CD4-positive, alpha-beta T cell treated with Interleukin-4 for 1 hour (primary cell): ENCODE data around the gene SLC22A31.

Experiments used
- DNase-seq, 2 donors: peaks; one replicate each; pipeline ENCODE4 v3.0.0-alpha.2; 2020 to 2022

The SLC22A31 gene

DNA sequence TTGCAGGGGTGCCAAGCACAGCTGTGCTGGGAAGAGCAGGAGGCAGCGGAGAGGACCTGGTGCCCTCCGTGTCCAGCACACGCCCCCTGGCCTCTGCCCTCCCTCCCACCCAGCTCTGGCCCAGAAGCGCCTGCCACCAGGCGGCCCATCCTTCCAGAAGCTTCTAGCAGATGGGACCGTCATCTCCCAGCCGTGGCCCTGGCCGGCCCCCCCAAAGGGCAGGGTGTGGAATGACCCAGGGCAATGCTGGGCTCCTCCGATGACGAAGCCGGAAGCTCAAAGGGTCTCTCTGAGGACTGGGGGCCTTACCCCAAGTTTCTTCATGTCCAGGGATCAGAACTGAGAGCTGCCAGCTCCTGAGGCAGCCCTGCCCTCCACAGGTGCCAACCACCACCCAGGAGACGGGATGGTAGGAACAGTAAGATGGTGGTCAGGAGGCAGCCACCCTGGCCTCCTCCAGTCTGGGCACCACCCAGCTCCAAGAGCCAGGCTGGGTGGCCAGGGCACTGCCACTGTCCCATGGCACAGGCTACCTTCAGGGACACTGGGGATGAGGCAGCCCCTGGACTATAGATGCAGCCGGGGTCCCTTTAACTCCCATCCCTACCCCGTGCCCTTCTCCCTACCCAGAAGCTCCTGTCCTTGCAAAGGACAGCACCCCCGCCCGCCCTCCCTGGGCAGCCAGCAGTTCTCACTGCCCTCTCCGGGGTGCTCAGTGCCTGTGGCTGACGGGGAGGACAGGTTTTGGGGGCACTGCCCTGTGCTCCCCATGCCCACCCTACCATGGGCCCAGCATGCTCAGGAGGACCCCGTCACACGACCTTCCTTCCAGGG, 35.3 kb downstream of the SLC22A31 start:
- DNase-seq: no peak

DNA sequence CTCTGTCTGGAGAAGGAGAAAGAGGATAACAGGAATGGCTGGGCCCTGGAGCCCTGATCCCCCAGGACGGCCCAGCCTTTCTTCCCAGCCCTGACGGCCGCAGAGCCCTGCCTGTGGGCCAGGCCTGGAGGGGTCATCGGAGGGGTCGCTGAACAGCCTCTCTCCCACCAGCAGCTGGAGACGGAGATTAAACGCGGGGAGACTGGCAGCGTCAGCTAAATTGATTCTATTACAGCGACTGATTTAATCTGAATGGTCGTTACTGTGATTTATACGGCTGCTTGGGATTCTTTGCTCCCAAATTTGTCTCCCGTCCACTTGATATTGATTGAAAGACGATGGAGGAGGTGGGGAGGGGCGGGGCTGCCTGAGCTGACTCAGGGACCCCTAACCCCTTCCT, 35.9 kb downstream of the SLC22A31 start:
- DNase-seq: no peak

DNA sequence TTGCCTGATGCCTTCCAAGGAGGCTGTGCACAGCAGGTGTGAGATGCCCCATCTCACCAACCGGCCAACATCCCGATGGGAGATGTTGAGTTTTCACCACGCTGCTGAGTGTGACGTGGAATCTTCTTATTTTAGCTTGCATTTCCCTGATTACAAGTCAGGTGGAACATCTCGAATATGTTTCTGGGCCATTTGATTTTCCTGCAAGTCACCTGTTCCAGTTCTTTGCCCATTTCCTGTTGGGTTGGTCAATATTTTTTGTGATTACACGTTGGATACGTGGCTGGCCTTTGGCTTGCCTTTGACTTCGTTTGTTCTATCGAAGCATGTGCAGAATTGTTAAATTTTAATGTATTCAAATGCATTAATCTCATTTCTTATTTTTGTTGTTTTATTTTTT, 37.0 kb downstream of the SLC22A31 start:
- no peak for DNase-seq

DNA sequence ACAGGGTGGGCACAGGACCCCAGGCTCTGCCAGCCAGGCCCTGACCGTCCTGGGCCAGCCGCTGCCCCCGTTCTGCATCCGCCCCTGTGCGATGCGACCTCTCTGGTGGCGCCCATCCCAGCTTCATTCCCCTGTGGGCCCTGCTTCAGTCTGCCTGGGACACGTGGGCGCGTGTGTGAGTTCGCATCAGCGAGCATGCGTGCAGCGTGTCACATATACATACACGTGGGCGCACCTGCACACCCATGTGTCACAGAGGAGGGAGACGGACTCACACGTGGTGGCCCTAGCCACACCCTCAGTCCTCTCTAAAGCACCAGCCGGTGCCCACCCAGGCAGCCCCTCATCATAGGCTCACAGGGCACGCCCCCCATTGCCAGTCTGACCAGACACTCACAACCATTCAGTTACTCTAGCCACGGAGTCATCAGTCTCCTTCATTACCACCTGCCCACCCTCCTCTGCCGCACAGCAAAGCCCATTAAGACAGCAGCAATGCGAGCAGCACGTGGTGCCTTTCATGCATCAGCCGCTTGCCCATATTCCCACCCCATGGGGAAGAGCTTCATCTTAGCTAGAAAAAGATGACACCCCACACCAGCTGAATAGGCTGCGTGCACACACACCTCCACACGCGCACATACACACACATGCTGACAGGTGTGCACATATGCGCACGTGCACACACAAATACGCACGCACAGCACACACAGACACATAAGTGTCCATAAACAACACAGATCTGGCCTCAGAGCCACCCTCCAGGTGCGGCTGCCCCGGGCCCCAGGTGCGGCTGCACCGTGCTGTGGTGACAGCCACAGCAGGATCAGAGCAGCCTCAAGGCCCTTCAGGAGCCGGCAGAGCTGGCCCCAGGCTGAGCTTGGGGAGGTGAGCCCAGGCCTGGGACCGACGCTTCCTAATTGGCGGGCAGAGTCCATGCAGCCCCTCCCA, 38.3 kb downstream of the SLC22A31 start:
- no peak for DNase-seq

DNA sequence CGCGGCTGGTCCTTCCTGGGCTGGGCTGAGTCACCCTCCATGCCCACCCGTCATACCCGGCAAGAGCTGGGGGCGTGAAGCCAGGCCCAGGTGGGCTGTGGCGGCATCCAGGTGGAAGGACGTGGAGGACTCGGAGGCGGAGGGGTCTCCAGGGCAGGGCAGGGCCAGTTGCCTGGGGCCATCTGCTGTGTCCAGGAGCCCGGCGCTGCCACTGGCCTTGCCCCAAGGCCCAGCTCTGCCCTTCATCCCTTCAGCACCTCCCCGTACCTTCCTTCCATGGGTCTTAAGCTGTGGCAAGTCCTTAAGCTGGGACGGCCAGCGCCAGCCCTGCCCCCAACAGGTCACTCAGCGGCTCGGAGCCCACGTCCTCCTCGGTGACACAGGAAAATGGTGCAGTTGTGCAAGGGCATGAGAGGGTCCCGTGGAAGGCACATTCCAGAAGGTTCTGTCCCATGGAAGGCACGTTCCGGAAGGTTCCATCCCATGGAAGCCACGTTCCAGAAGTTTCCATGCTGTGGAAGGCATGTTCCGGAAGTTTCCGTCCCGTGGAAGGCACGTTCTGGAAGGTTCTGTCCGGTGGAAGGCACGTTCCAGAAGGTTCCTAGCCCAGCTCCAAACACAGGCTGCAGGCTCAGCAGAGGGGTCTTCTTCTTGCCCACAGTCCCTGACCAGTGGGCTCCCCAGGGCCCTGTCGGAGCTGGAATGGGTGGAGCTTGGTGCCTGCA, 39.2 kb downstream of the SLC22A31 start:
- no peak for DNase-seq

DNA sequence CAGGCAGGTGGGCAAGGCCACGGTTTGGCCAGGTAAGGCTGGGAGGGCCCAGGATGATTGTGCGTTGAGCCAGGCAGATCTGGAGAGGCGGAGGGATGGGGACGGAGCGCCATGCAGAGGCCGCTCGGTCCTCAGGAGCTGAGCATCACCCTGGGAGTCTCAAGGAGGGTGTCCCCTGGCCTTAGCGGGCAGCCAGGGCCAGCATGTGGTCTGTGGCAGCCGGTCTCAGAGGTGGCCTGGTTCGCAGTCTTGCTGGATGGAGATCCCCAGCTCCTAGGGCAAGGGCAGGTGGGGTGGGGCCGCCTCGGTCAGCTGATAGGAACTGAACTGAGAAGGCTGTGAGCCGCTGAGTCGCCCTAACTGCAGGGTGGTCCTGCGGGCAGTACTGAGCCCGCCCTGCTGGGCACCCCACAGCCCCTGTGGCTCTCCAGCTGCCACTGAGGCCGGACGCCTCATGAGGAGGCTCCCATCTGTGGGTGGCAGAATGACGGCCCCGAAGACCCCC, 40.4 kb downstream of the SLC22A31 start:
- no peak for DNase-seq

DNA sequence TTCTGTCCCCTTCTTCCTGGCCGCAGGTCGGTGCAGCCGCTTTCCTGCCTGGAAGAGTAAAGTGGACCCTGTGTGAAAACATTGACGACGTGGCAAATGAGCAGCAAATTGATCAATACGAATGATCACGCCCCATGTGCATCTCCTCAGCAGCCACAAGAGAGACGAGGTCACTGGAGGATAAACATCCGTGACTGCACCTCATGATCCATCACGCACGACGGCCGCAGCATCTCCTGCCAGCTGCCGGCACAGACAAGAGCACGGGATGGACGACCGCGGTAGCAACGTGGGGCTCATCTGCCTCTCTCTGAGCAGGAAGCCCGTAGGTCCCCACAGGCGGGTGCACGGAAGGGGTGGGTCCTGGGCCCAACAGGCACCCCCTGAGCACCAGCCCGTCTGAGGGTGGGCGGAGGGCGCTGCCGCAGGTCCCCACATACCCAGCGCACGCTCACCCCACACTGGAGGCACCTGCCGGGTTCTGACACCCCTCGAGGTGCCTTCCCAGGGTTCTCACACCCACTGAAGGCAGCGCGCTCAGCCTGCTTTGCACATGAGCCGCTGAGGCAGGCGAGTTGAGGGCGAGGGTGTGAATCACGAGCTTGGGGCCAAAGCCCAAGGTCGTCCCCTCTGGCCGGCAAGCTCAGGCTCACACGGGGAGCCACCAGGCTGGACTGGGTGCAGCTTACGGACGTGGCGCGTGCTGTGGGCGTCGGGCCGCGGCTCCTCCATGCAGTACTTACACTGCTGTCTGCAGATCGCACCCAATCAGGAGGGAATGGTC, 41.1 kb downstream of the SLC22A31 start:
- DNase-seq: no peak

DNA sequence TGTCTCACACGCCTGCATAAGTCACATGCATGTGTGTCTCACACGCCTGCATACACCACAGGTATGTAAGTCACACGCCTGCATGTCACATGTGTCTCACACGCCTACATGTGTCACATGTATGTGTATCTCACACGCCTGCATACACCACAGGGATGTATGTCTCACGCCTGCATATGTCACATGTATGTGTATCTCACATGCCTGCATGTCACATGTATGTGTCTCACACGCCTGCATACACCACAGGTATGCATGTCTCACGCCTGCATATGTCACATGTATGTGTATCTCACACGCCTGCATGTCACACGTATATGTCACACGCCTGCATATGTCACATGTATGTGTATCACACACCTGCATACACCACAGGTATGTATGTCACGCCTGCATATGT, 42.6 kb downstream of the SLC22A31 start:
- no peak for DNase-seq

DNA sequence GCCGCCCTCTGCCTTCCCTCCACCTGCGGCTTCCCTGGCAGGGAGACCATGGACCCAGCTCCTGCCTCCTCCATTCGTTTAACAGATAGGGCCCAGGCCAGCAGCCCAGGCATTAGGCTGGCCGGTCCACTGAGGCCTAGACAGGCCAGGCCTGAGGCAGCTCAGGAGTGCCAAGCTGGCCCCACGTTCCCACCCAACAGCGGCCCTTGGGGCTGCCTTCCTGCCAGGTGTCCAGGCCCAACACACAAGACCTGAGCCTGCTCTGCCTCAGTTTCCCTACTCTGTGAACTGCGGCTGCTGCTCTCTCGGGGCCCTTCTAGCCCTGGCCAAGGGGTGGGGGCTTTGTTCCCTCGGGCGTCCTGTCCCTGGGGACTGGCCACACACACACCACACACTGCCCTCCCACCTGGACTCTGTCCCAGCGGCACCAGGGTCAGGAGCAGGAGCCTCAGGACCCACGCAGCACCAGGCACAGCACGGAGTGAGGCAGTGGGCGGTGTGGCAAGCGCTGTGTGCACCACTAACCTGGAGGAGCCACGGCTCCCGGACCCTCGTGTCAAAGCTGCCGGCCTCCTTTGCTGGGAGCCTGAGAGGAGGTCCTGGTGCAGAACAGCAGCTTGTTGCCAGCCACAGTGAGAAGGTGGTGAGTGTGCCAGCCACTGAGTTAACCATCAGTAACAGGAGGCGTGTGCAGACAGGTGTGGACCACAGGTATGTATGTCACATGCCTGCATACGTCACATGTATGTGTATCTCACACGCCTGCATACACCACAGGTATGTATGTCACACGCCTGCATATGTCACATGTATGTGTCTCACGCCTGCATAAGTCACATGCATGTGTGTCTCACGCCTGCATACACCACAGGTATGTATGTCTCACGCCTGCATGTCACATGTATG, 43.3 kb downstream of the SLC22A31 start:
- no peak for DNase-seq

DNA sequence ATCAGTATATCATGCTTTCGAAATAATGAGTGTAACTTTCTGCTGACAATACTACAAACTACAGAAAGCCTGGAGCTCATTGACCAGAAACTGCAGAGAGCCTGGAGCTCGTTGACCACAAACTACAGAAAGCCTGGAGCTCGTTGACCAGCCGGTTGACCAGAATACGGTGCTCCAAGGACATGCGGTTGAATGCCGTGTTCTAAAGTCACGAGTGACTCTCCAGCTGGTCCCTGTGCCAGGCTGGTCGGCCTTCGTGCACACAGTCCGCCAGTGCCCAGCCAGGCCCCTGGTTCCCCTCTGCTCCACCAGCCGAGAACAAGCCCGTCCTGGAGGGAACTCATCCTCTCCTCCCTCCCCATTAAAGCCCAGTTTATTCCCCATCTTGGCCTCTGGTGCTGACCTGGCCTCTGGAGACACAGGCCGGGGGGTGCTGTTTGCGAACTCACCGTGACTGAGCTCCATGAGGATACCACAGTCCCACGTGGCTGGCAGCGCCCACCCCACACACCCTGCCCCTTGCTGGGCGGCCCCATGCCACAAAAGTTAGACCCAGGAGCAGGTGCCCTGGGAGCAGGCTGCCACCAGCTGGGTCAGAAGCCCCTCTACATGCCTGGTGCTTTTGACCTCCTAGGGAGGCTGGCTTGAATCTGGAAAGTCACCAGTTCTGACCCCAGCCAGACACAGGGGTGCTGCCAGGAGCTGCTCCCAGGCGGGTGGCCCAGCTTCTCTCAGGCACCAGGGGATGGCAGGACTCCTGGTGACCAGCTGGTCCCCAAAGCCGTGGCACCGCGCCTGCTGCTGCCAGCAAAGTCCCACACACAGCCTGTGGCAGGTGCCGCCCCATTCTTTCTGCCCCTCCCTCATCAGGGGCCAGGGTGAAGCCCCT, 44.2 kb downstream of the SLC22A31 start:
- DNase-seq: no peak

DNA sequence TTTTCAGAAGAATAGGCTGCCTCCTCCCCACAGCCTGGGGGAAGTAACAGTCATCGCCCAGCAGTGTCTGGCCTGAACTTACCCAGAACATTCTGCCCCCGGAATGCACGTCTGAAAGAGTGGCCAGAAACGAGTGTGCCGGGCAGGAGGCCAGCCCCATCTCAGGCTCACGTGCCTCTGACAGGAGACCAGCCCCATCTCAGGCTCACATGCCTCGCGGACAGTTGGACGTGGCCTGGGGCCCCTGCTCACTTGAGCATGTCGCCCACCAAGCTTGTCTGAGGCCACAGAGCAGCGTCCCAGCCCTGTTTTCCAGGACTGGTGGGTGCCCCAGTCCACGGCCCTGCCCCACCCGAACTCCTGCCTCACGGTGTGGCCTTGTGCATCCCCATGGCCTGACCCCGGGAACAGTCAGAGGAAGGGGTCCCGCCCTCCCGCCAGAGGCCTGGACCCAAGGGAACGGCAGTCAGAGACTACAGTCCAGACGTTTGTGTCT, 45.1 kb downstream of the SLC22A31 start:
- no peak for DNase-seq

DNA sequence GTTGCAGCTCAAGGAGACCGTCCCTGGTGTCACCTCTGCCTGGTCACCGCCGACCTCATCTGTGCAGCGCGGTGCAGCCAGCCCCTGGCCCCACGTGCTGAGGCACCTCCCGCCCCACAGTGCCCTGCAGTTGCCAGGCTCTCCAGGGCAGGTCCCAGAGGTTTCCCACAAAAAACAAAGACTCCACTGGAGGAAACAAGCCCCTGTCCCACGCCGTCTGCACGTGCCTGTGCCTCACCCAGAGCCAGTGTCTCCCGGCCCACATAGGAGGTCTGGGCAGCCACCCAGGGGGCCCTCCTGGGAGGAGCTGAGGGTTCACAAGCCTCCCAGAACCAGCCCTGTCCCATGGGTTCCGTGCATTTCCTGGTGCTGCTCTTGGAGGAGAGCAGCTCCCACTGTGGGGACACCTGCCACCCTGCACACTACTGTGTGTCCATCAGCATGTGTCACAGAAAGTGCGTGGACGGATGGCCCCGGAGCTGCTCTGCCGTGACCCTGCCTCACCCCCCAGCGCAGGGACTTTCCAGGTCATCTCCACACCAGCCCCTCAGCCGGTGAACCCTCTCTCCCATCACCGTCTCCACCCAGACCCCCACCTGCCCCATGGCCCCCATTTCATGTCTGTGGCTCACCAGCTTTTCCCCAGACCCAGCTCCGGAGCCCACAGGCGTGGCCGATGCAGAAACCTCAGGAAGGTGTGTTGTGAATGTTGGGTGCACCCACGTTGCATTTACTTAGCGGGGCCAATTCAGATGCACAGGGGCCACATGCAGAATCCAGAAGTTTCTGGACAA, 45.8 kb downstream of the SLC22A31 start:
- DNase-seq: no peak

DNA sequence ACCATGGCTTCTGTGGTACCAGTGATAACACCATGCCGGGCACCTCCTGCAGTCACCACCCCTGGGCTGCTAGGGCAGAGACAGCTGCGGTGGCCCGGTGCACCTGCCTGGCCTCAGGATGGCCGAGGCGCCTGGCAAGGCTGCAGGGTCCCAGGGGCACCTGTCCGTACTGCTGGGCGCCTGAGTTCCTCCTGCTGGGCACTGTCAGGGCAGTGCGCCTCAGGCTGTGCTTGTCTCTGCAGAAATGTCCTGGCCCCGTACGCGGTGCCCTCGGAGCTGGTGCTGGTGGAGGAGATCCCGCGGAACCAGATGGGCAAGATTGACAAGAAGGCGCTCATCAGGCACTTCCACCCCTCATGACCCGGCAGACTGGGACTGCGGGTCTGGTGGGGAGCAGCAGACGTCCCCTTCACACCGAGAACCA, 46.5 kb downstream of the SLC22A31 start:
- DNase-seq: no peak

DNA sequence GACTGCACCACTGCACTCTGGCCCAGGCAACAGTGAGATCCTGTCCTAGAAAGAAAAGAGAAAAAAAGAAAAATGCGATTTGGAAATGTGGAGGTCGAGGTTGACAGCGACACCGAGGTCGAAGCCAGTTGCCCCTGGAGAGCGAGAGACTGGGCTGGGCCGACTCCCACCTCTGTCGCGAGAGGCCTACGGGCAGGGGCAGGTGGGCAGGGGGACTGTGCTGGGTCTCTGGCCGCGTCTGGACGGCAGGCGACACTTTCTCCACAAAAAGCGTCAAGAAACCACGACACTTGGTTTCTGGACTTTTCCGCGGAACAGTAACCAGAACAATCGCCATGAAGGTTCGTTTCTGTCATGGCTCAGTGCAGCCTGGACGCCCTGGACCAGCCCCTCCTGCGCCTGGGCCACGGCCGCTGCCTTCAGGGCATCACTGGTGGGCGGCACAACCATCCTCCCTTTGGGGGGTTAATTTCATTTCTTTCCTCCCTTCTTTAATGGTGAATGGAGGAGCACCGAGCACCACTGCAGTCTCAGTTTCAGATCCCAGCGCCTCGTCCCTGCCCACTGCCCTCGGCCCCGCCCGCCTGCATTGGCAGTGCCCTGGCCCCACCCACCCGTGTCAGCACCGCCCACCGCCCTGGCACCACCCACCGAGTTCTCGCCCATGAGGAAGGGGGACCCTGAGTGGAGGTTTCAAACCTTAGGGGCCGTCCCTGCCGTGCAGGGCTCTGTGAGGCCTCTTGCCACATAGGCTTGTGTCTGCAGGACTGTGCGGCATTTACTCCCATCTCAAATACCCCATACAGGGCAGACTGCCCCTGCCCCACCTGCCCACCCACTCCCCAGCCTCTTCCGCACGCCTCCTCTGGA, 47.3 kb downstream of the SLC22A31 start:
- DNase-seq: no peak

DNA sequence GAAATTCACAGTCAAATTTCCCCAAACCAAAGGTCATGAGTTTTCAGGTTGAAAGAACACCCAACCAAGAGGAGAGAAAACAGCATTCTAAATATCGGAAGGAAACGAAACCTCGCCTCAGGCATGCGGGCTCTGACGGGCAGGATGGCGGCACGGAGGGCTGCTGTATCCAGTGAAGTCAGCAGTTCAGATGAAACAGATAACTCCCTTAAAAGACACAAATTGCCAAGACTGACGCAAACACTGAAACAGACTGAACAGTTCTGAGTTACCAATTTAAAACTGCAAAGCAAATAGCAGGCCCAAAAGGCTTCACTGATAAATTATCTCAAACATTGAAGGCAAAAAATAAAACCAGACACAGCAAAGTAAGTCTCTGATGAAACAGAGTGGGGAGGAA, 49.4 kb downstream of the SLC22A31 start:
- no peak for DNase-seq

DNA sequence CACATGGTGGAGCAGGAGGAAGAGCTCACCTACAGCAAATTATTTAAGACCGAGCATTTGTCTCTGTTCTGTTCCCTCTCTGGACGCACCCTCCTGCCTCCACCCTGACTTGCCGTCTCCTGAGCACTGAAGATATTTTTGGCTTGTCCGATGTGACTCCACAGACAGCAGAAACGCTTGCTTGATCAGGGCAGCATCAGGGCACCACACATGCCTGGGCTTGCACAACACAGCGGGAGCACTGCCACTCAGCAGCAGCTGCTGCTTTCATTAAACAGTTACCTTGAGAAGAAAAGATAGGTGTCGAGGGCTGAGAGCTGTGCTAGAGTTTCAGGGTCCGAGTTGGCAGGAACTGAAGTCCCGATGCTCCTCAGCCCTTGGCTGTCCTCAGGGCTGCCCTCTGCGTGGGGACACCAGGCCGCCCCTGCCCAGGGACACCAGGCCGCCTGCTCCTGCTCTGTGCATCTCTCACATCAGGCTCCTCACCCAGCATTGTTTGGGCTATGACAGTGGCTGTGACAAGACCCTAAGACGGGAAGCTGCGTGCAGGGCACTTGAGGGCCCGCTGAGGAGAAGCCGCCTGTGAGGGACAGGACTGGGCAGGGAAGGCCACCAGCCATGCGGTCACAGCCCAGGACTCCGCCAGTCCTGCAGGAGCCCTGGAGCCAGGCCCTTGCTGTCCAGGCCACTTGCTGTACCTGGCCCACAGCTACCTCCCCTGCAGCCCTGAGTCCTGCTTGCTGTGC, 50.1 kb downstream of the SLC22A31 start:
- no peak for DNase-seq

DNA sequence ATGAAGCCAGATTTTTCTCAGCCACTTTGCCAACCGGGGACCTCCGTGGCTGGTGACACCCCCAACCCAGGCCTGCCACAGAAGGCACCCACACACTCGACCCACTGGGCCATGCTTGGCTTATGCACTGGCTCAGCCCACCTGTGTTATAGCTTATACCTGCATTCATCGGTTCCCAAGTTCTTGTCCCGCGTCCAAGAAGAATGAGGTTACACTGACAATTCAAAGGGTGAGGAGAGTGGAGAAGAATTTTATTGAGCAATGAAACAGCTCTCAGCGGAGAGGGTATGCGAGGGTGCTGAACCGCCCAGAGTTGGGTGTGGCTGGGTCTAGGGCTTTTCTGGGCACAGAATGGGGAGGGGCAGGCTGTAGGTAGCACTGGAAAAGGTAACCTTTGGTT, 51.0 kb downstream of the SLC22A31 start:
- no peak for DNase-seq
